Activated T-cell treated with anti-CD3 and anti-CD28 coated beads, Interleukin-2, amount 50 U/mL, for 24 hours (primary cell): Measurements from ENCODE around the gene TIMMDC1.
"Not testable (repeated sequence)": the region's sequence is repeated elsewhere in the genome, so short reads cannot be mapped to it uniquely, and the experiment has no call there.

Experiments
- DNase-seq: peaks from one replicate; pipeline ENCODE4 v3.0.0-alpha.2; 2020
- H3K27ac Mint-ChIP-seq: 2 replicates; pipeline ENCODE4 v1.8.0; 2020; ENCODE audit warnings: mild to moderate bottlenecking, mixed read lengths
- H3K27me3 Mint-ChIP-seq: 2 replicates; pipeline ENCODE4 v1.8.0; 2020; ENCODE audit warnings: mixed read lengths
- H3K36me3 Mint-ChIP-seq: 2 replicates; pipeline ENCODE4 v1.8.0; 2020; ENCODE audit warnings: low read depth, mixed read lengths
- H3K4me1 Mint-ChIP-seq: 2 replicates; pipeline ENCODE4 v1.8.0; 2020; ENCODE audit warnings: low read depth, mixed read lengths
- H3K4me3 Mint-ChIP-seq: 2 replicates; pipeline ENCODE4 v1.8.0; 2020; ENCODE audit warnings: mild to moderate bottlenecking, moderate library complexity, mixed read lengths
- H3K9me3 Mint-ChIP-seq: 2 replicates; pipeline ENCODE4 v1.8.0; 2020; ENCODE audit warnings: mixed read lengths

The TIMMDC1 gene

GRCh38 chr3:119530456-119530855 is 32.1 kb downstream of the TIMMDC1 start:
- Mint-ChIP-seq H3K9me3 (no peaks in the 10 kb centered on the region), H3K4me3 (no peak overlapping the region), H3K27me3 (no peaks in the 10 kb centered on the region), H3K27ac (no peak overlapping the region), H3K4me1 (no peaks in the 10 kb centered on the region), H3K36me3 (peaks cover 16% of the 10 kb centered on the region)
- DNase-seq, result no peak

- Mint-ChIP-seq H3K4me3 (no peak overlapping the region), H3K27me3 (no peaks in the 10 kb centered on the region), H3K36me3 (peaks cover 11% of the 10 kb centered on the region), H3K9me3 (no peaks in the 10 kb centered on the region), H3K27ac (no peak overlapping the region), H3K4me1 (no peaks in the 10 kb centered on the region)
- no peak for DNase-seq
Observed at GRCh38 chr3:119531151-119531550, 32.8 kb downstream of the TIMMDC1 start.

GRCh38 chr3:119534296-119534695 is 35.9 kb downstream of the TIMMDC1 start:
- H3K4me3 Mint-ChIP-seq, result no peak overlapping the region
- DNase-seq, result no peak
- H3K27me3 Mint-ChIP-seq, result no peaks in the 10 kb centered on the region
- peaks cover 2% of the 10 kb centered on the region for H3K36me3 Mint-ChIP-seq
- no peak overlapping the region for H3K27ac Mint-ChIP-seq
- no peaks in the 10 kb centered on the region for H3K9me3 Mint-ChIP-seq
- no peaks in the 10 kb centered on the region for H3K4me1 Mint-ChIP-seq

GRCh38 chr3:119536757-119537156 is 38.4 kb downstream of the TIMMDC1 start:
- H3K27ac Mint-ChIP-seq, result no peak overlapping the region
- H3K4me1 Mint-ChIP-seq, result peaks cover 4% of the 10 kb centered on the region
- peaks cover 2% of the 10 kb centered on the region for H3K36me3 Mint-ChIP-seq
- no peaks in the 10 kb centered on the region for H3K27me3 Mint-ChIP-seq
- no peak for DNase-seq
- H3K4me3 Mint-ChIP-seq, result no peak overlapping the region
- H3K9me3 Mint-ChIP-seq, result no peaks in the 10 kb centered on the region

GRCh38 chr3:119538772-119539171 is 40.4 kb downstream of the TIMMDC1 start:
- no peaks in the 10 kb centered on the region for H3K27me3 Mint-ChIP-seq
- H3K36me3 Mint-ChIP-seq, result no peaks in the 10 kb centered on the region
- H3K27ac Mint-ChIP-seq, result no peak overlapping the region
- no peak overlapping the region for H3K4me3 Mint-ChIP-seq
- H3K4me1 Mint-ChIP-seq, result peaks cover 10% of the 10 kb centered on the region
- no peak for DNase-seq
- no peaks in the 10 kb centered on the region for H3K9me3 Mint-ChIP-seq

- no peaks in the 10 kb centered on the region for H3K27me3 Mint-ChIP-seq
- no peak for DNase-seq
- H3K4me1 Mint-ChIP-seq, result peaks cover 10% of the 10 kb centered on the region
- no peaks in the 10 kb centered on the region for H3K9me3 Mint-ChIP-seq
- no peaks in the 10 kb centered on the region for H3K36me3 Mint-ChIP-seq
- no peak overlapping the region for H3K27ac Mint-ChIP-seq
- H3K4me3 Mint-ChIP-seq, result no peak overlapping the region
Observed at GRCh38 chr3:119541547-119541946, 43.2 kb downstream of the TIMMDC1 start.

- H3K9me3 Mint-ChIP-seq, result no peaks in the 10 kb centered on the region
- H3K27me3 Mint-ChIP-seq, result no peaks in the 10 kb centered on the region
- H3K4me1 Mint-ChIP-seq, result peaks cover 10% of the 10 kb centered on the region
- no peak overlapping the region for H3K27ac Mint-ChIP-seq
- no peak for DNase-seq
- no peaks in the 10 kb centered on the region for H3K36me3 Mint-ChIP-seq
- H3K4me3 Mint-ChIP-seq, result no peak overlapping the region
Observed at GRCh38 chr3:119542168-119542767, 43.9 kb downstream of the TIMMDC1 start.

- H3K4me3 Mint-ChIP-seq, result no peak overlapping the region
- H3K27me3 Mint-ChIP-seq, result no peaks in the 10 kb centered on the region
- no peak for DNase-seq
- H3K27ac Mint-ChIP-seq, result no peak overlapping the region
- no peaks in the 10 kb centered on the region for H3K36me3 Mint-ChIP-seq
- H3K4me1 Mint-ChIP-seq, result peaks cover 10% of the 10 kb centered on the region
- no peaks in the 10 kb centered on the region for H3K9me3 Mint-ChIP-seq
Observed at GRCh38 chr3:119543147-119543546, 44.8 kb downstream of the TIMMDC1 start.

- H3K9me3 Mint-ChIP-seq, result no peaks in the 10 kb centered on the region
- peaks cover under 1% of the 10 kb centered on the region for H3K4me1 Mint-ChIP-seq
- DNase-seq, result no peak
- no peak overlapping the region for H3K4me3 Mint-ChIP-seq
- no peak overlapping the region for H3K27ac Mint-ChIP-seq
- H3K27me3 Mint-ChIP-seq, result no peaks in the 10 kb centered on the region
- H3K36me3 Mint-ChIP-seq, result no peaks in the 10 kb centered on the region
Observed at GRCh38 chr3:119547227-119547626, 48.9 kb downstream of the TIMMDC1 start.

GRCh38 chr3:119548341-119548740 is 50.0 kb downstream of the TIMMDC1 start:
- no peak for DNase-seq
- no peaks in the 10 kb centered on the region for H3K4me1 Mint-ChIP-seq

GRCh38 chr3:119550192-119550910 is 52.0 kb downstream of the TIMMDC1 start:
- no peaks in the 10 kb centered on the region for H3K36me3 Mint-ChIP-seq
- DNase-seq, result no peak
- H3K27me3 Mint-ChIP-seq, result no peaks in the 10 kb centered on the region
- H3K4me3 Mint-ChIP-seq, result no peak overlapping the region
- no peak overlapping the region for H3K27ac Mint-ChIP-seq
- no peaks in the 10 kb centered on the region for H3K4me1 Mint-ChIP-seq
- H3K9me3 Mint-ChIP-seq, result no peaks in the 10 kb centered on the region

More at GRCh38 chr3:119548341-119548740, 50.0 kb downstream of the TIMMDC1 start:
- Mint-ChIP-seq H3K9me3 (no peaks in the 10 kb centered on the region), H3K27ac (no peak overlapping the region), H3K36me3 (no peaks in the 10 kb centered on the region), H3K27me3 (no peaks in the 10 kb centered on the region), H3K4me3 (no peak overlapping the region)

- Mint-ChIP-seq H3K27ac (no peak overlapping the region), H3K9me3 (no peaks in the 10 kb centered on the region), H3K36me3 (no peaks in the 10 kb centered on the region), H3K4me1 (no peaks in the 10 kb centered on the region), H3K27me3 (no peaks in the 10 kb centered on the region), H3K4me3 (no peak overlapping the region)
- no peak for DNase-seq
Observed at GRCh38 chr3:119551598-119551997, 53.3 kb downstream of the TIMMDC1 start.

GRCh38 chr3:119552928-119553327 is 54.6 kb downstream of the TIMMDC1 start:
- DNase-seq, H3K27me3 Mint-ChIP-seq, H3K27ac Mint-ChIP-seq, H3K4me3 Mint-ChIP-seq, H3K36me3 Mint-ChIP-seq, H3K9me3 Mint-ChIP-seq, H3K4me1 Mint-ChIP-seq: not testable (repeated sequence)

GRCh38 chr3:119553823-119554415 is 55.6 kb downstream of the TIMMDC1 start:
- Mint-ChIP-seq H3K27me3 (no peaks in the 10 kb centered on the region), H3K9me3 (no peaks in the 10 kb centered on the region), H3K36me3 (no peaks in the 10 kb centered on the region), H3K27ac (no peak overlapping the region), H3K4me3 (no peak overlapping the region), H3K4me1 (peaks cover 8% of the 10 kb centered on the region)
- no peak for DNase-seq

GRCh38 chr3:119555309-119555735 is 57.0 kb downstream of the TIMMDC1 start:
- Mint-ChIP-seq H3K9me3 (no peaks in the 10 kb centered on the region), H3K27me3 (no peaks in the 10 kb centered on the region), H3K4me3 (no peak overlapping the region), H3K36me3 (no peaks in the 10 kb centered on the region), H3K4me1 (peaks cover 16% of the 10 kb centered on the region), H3K27ac (no peak overlapping the region)
- no peak for DNase-seq
